ENCODE measurements around the gene NDUFS7.
"Not testable (repeated sequence)": the region's sequence is repeated elsewhere in the genome, so short reads cannot be mapped to it uniquely, and the experiment has no call there.

NDUFS7 gene

DNA sequence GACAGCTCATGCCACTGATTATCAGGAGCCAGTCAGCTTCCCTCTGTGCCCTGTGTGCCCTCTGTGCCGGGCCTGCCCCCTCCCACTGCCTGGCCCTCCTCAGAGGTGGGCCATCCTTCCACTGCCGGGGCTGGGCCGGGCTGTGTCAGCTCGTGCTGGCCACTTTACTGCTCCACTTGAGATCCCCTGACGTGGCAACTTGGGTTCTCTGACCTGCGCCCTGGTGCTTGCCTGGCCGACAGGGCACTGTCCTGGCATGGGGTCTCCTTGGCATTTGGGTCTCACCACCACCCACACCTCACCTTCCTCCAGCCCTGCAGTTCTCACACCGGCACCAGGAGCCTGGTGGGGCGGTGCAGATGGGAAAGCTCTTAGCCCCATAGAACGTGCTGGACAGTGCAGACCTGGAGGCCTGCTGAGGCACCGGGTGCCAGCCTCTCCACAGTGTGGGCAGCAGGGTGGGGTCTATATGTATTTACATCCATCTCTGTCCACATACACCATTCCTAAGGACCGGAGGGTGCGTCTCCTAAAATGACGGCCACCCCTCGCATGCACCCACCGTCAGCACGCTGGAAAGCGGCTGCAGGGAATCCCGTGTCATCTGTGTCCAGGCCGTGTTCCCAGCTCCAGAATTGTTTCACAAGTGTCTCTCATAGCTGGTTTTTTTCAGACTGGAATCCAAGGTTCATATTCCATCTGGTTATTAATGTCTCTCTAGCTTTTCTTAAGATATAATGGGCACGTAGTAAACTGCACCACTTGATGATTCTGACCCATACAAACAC, 35.4 kb downstream of the NDUFS7 start:
- DNase-seq = no peak

DNA sequence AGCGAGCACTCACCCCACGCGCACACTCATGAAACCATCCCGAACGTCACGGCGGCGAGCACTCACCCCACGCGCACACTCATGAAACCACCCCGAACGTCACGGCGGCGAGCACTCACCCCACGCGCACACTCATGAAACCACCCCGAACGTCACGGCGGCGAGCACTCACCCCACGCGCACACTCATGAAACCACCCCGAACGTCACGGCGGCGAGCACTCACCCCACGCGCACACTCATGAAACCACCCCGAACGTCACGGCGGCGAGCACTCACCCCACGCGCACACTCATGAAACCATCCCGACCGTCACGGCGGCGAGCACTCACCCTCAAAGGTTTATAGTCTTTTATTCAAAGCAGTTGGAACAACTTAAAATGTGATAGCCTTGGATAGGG, 36.4 kb downstream of the NDUFS7 start:
- DNase-seq = not testable (repeated sequence)

DNA sequence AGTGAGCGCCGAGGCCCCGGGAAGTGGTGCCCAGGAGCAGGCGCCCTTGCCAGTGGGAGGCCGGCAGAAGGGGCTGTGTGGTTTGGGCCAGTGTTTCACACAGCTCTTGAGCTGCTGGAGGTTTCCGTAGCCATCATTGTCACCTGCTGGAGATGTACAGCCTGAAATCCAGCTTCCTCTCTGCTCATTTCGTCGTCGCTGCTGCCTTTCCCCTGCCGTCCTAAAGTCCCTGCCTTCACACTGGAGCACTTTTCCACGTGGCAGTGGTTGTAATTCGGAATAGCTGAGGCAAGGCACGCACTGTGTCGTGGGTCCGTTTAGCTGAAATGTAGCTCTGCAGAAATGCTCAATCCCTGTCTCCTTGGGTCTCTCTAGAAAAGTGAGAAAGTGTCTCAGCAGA, 36.9 kb downstream of the NDUFS7 start:
- no peak for DNase-seq

DNA sequence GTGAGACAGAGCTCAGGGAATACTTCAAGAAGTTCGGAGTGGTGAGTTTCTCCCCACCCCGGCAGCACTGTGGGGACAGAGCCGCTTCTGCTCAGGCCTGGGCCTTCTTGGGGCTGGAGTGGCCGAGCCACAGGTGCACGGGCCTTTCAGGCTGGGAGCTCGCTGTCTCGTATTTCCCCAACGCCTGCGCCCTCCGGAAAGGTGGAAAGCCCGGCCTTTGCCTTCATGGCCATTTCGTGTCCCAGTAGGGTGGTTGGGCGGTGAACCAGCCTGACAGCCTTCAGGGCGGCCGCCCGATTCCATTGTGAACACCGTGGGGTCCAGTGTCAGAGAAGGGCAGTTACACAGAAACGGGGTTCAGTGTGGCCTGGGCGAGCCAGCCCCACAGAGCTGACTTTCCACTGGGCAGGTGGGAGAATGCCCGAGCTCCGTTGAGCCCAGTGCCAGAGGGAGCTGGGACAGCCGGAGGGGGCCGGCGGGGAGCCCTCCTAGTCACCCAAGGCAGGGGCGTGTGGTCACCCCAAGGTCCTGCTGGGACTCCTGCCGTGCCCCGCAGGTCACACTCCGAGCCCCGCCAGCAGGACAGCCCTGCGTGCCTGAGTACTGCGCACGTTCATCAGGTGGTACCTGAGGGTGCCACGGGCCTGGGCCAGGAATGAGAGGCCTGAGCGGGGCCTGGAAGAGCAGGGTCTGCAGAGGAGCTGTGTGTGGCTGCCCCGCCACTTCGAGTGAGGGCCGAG, 37.7 kb downstream of the NDUFS7 start:
- no peak for DNase-seq

DNA sequence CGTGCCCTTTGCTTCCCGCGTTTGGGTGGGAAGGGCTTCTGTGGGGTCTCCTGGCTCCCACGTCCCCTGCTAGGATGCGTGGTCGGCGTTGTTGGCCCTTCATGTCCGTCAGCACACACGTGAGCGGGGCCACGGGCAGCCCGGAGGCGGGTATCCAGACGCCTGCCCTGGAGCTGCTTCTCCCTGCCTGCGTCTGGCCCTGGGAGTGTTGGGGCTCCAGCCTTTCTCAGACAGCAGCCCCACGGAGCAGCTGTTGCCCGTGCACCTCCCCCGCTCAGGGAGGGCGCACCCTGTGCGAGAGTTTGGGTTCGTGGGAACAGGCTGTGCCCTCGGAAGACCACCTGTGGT, 38.2 kb downstream of the NDUFS7 start:
- no peak for DNase-seq

DNA sequence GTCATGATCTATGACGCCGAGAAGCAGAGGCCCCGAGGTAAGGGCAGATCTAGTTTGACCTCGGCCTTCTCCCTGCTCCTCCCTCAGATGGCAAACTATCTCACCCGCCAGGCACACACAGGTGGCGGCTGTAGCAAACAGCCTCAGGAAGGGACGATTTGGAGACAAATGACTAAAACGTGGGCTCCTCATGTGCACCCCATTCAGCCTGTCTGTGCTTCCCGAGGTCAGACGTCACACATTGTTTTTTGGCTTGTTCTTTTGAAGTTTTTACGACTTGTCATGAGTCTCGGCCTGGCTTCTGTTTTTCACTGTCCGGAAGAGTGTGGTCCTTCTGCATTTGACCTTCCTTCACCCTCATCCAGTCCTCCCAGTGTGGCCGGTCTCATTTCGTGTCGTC, 38.7 kb downstream of the NDUFS7 start:
- no peak for DNase-seq

DNA sequence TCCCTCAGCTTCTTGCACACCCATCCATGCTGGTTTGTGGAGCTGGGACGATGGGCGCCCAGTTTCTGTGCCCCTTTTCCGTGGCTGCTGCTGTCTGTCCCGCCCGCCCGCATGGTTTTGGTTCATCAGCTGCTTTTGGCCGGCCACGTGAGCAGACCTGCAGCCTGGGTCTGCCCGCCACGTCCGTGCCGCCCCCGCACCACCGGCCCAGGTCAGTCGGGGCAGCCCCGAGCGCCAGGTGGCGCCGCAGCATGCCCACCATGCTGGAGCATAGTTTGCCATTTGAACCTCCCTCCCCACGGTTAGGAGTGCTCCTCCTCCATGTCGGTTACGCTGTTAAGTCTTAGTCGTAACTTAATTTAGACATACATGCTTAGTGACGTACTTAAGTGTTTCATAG, 39.2 kb downstream of the NDUFS7 start:
- no peak for DNase-seq

DNA sequence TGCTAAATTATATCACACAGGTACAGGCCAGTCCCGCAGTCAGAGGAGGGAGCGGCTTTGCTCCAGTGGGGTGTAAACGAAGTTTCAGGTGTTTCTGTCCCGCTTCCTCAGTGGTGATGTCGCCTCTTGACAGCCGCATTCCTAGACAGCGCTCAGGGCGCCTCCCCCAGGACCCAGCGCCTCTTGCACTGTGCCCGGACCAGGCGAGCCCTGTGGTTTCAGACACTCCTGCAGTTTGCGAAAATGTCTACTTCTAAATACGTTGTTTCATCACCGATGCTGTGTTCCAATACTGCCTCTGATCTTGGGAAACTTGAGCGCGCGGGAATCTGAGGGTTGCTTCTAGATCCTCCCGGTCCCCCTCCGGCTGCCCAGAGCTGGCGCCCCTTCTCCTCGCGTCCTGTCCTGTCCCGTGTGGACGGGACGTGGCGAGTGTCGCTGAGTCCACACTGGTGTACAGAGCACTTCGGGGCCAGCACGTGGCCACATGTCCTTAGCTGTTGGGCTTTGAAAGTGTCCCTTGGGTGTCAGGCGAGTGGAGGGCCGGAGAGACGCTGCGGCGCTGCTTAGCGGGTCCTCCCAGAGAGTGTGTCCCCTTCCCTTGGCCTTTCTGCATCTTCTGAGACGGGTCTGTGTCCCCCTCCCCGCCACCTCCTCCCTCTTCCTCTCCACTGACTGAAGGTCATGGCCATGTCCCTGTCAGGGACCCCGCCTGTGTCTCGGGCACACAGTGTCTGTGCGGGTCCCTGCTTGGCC, 39.9 kb downstream of the NDUFS7 start:
- DNase-seq = no peak

DNA sequence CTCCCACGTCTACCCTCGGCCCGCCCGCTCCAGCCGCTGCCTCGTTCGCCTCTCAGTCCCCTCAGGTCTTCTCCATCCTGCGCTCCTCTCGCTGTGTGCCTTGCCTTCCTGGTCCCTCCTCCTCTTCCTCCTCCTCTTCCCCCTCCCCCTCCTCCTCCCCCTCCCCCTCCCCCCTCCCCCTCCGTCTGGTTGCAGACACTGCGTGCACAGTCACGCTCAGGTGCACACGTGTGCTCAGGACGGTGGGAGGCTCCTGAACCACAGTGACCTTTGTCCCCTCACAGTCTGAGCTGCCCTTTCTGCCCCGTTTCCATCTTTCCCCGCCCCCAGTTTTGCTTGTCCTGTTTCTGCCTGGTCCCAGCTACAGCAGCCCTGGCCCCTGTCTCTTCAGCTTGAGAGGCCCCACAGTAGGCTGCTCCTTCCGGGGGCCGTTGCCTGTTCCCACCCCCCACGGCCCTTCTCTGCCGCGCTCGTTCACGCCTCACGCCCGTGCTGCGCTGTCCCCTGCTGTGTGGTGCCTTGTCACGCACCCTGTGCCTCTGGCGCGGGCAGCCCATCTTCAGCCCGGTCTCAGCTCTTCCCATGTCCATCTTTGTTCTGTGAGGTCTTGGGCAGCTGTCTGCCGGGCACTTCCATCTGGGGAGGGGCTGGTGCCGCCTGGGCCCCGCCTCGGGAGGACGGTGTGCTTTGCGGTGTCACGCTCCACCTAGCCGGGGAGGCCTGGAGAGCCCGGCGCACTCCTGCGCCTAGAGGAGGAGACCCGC, 40.7 kb downstream of the NDUFS7 start:
- DNase-seq = no peak

DNA sequence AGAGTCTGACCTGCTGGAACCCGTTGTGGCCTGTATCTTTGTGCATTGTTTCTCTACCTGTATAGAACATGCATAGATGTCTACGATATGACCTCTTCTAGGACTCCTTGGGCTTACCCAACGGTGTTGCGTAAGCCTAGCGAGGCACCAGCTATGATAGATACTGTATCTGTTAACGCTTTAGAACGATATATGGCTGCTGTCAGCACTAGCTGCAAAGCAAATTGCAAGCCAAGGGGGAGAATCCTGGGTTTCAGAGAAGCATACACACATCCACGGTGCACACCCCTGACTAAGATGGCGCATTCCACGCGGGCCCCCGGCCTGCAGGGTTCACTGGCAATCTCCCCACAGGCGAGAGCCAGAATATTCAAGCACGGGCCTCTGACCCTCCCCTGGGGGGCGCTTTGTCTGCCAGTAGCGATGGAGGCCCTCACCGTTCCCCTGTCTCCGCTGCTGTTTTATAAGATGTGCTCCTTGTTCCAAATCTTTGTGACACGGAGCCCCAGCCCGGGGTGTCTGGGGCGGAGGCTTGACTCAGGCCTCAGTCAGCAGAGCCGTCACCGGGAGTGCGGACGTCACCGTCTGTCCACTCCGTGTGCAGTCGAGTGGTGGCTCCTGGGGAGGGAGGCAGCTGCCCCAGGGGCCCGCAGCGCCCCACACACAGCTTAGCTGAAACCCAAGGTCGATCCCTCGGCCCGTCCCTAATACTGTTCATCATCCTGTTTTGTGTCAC, 41.6 kb downstream of the NDUFS7 start:
- no peak for DNase-seq

DNA sequence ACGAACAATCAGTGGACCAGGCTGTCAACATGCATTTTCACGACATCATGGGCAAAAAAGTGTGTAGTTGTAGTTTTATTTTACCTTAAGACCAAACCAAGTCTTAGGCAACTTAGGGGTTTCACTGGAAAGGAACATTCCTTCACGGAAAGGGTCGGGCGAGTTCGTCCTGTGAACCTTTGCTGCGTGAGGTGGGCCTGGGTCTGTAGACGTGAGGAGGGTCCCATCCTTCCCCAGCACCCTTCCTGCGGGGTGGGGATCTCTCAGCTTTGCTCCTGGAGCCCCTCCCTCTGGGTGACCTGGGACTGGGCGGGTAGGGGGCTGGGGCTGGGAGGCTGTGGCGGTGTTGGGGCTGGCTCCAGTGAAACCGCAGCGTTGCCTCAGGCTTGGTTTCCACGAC, 42.2 kb downstream of the NDUFS7 start:
- no peak for DNase-seq

DNA sequence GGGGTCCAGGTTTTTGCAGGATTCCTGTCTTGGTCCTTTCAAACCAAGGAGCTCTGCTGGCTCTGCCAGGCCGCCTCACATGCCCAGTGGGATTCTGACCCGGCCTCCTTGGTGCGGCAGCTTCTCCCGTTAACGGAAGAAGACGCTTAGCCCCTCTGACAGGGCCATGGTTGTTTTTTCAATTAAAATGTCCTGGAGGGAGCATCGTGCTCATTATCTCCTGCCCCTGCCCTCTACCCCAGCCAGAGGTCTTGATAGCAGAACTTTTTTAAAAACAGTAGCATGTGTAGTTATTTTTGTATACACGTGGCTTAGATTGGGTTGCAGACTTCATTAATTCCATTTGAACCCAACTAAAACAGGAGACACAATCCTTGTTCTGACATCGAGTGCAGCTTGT, 43.0 kb downstream of the NDUFS7 start:
- DNase-seq = no peak

DNA sequence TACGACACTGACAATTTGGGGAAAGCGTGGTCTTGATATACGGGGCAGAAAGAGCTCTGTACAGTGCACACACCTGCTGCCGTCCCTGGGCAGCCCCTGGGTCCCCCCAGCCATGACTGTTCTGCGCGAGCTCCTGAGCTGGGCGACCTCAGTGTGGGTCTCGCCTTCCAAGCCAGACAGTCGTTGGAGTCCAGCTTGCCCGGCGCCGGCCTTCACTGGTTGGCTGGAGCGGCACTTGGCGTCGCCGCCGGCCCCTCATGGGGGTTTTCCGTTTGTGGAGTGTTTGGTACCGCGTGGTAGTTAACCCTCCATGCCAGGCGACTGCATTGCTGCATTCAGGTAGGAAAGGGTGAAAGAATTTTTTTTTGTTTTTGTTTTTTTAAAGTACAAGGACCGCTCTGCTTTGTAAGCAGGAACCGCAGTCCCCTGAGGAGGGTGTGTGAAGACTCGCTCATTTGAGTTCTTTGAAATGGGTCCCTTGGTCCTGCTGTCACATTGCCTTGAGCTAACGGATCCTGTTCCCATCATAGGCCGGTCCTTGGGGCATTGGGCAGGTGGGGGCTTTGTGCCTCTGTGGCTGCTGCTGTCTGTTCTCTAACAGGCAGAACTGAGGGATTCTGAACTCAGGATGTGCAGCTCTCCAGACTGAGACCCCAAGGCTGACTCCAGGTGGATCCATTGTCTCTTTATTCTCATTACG, 43.7 kb downstream of the NDUFS7 start:
- DNase-seq = no peak

DNA sequence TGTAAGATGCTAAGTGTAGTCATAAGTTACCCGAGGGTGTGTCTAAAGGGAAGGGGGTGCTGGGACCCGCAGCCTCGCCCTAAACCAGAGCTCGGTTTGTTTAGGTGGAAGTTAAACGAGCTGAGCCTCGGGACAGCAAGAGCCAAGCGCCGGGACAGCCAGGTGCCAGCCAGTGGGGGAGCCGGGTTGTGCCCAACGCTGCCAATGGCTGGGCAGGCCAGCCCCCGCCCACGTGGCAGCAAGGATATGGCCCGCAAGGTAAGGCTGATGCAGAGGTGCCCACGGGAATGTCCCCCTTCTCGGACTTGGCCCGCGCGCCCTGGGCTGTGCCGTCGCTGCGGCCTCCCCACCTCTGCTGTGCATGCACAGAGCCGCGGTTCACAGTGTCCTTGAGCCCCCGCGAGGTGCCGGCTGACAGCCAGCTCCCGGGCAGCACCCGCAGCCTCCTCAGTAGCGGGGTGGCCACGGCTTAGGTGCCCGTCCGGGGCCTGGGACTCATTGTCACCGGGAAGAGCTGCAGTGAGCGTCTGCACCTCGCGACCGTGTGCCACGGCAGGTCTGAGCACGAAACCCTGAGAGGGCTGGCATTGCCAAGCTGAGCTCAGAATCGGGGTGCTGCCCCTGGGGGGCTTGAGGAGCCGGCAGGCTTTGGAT, 45.2 kb downstream of the NDUFS7 start:
- no peak for DNase-seq

DNA sequence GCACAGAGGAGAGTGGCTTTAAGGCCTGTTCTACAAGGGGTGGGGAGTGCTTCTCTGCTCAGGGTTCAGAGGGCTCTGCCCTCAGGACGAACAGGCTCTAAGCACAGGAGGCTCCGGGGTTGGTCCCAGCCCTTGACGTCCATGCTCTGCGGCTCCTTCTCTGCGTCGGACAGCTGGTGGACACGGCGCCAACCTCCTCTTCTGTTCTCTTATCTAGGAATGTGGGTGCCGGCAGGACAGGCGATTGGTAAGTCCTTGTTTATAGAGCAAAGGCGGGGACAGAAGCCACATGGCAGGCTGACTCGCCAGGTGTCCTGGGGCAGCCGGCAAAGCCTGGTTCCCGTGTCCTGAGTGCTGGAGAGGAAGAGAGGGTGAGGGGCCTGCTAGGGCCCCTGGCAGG, 46.0 kb downstream of the NDUFS7 start:
- DNase-seq = no peak

DNA sequence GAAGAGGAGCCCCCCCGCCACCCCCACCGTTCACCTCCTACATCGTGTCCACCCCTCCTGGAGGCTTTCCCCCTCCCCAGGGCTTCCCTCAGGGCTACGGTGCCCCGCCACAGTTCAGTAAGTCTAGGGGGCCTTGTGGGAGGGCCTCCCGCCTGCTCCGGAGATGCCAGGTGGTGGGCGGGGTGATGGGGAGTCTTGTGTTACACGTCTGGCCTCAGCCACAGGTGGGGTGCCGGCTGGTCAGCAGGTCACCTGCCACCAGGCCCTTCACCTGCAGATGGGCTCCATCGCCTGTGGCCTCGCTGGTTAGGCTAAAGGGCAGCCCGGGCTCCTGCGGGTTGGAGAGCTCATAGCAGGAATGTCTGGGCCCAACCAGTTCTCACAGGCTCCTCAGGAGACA, 46.5 kb downstream of the NDUFS7 start:
- DNase-seq = no peak

DNA sequence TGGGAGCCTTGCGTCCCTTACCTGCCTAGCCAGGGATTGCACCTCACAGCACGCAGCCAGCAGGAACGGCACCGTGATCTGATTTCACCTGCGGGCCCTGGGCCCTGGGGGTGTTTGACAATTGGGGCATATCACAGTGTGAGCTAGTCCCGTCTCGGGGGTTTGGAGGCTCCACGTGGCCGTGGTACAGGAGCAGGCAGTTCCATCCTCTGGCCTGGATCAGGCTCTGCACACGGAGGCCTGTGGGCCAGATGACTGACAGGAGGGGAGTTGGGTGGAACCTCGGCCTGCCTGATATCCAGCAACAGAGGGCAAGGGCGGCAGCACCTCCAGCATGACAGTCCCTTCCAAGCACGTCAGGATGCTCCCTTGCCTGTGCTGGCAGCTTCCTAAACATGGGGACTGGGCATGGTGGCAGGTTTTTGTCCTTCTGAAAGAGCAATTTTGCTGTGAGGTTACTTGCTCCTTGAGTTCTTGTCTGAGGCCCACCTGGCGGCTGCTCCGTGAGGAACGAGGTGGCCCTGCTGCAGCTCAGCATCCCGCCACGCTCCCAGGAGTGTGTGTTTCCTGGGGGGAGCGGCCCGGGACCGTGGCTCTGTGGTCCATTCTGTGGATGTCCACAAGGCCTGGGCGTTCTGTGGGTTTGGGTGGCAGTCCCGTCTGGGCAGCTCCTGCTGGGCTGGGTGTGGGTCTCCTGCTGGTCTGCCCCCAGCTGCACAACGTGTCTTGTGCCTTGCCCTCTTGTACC, 48.2 kb downstream of the NDUFS7 start:
- DNase-seq = no peak

DNA sequence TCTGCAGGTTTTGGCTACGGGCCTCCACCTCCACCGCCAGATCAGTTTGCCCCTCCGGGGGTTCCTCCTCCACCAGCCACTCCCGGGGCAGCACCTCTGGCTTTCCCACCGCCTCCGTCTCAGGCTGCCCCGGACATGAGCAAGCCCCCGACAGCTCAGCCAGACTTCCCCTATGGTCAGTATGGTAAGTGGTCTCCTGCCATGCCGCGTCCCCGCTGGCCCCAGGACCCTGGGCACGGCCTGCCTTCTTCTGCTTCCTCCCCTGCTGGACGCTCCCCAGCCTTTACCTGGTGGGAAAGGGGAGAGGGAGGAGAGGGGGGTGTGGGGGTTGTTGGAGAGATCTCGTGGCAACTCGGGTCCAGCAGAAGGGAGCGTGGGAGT, 48.8 kb downstream of the NDUFS7 start:
- no peak for DNase-seq

DNA sequence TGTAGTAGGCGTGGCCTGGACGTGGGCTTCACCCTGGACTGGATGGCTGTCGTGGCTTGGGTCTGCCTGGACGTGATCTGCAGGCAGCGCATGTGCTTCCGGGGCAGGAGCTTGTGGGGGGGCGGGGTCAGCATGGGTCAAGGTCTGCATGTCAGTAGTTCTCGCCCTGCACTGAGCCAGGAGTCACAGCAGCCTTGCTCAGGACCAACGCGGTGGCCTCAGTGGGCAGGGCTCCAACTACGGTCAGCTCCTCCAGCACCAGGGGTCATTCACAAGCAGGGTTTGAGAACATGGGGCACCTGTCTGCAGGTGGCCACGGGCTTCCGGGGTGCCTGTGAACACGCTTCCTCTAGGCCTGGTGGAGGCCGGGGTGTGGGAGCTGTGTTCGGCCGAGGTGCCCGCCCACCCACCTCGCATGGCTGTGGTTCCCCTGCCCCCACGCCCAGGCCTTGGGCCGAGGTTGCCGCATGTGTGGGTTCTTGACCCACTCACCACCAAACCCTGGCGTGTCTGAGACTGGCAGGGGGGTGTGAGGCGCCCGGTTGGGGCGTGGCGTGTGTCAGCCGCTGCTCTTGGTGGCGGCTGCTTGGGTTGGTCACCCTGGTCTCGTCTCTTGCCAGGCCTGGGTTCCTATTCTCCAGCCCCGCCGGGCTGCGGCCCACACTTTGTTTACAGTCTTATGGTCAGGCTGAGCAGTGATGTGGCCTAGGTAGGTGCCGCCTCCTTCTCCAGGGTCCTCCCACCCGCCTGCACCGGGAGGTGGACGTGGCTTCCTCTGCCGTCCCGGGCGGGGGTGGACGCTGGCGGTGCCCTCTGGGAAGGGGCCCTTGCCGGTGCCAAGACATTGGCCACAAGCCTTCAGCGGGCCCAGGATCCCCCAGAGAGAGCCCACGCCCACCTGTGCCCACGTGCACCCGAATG, 49.7 kb downstream of the NDUFS7 start:
- no peak for DNase-seq

DNA sequence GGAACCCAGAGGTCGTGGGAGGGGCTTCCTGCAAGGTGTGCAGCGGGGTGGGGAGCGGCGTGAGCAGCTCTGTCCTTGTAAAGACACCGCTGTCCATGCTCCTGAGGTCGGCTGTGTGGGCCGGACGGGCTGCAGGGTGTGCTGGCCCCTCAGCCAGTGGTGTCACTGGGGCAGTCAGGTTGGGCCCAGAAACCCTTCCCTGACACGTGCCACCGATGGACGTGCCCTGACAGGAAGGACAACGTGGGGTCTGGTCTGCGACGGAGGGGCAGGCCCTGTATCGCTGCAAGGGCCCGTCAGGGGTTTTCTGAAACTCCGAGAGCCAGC, 50.3 kb downstream of the NDUFS7 start:
- no peak for DNase-seq

Measured in central memory CD4-positive, alpha-beta T cell (primary cell).